ENCODE results near the gene MKRN3.
A peak's percentile ranks its signal among the peaks of the same experiment; 100 is the strongest.

Gene MKRN3

DNA sequence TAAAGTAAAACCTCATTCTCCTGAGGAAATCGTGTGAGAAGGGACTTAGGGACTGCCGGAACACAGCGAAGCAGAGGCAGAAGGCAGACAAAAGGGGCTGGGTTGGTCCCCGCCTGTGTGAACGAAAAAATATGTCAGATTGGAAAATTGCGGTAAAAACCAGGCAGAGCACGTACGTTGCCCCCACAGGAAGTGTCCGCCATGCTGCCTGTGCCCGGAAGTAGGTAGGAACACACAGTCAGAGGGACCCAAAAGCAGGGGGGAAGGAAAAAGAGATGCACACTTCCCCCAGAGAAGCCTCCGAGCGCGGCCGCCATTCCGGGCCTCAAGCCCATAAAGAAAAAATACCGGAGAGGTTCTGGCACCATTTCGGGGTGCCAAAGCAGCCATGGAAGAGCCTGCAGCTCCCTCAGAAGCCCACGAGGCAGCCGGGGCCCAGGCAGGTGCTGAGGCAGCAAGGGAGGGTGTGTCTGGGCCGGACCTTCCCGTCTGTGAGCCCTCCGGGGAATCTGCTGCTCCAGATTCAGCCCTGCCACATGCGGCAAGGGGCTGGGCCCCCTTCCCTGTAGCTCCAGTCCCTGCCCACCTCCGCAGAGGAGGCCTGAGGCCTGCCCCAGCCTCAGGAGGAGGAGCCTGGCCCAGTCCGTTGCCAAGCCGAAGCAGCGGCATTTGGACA lies at the start of gene MKRN3:
MKRN3 (plus strand) TSS at position 280 of the 676 bp plus-strand sequence; CDS start at position 389, 109 bp downstream.
- Mint-ChIP-seq H3K27me3 (peaks cover 7% of the 10 kb centered on the region), H3K4me3 (peak within 1 kb of the TSS; percentile 87), H3K4me1 (peaks cover 5% of the 10 kb centered on the region), H3K27ac (peak within 1 kb of the TSS; percentile 96 to 97), H3K9me3 (peaks cover 0 to 12% of the 10 kb centered on the region in 2 donors)
- ATAC-seq = peak; percentile 84
- peak; percentile 26 to 71 for DNase-seq

- no peaks in the 10 kb centered on the region for H3K27me3 Mint-ChIP-seq
- no peak overlapping the region for H3K4me3 Mint-ChIP-seq
- DNase-seq (no peak), ATAC-seq (no peak)
- H3K9me3 Mint-ChIP-seq = no peaks in the 10 kb centered on the region
- H3K27ac Mint-ChIP-seq = no peak overlapping the region
- no peaks in the 10 kb centered on the region for H3K4me1 Mint-ChIP-seq
Observed at GRCh38 chr15:23516866-23517265, 48.6 kb upstream of the MKRN3 start.

DNA sequence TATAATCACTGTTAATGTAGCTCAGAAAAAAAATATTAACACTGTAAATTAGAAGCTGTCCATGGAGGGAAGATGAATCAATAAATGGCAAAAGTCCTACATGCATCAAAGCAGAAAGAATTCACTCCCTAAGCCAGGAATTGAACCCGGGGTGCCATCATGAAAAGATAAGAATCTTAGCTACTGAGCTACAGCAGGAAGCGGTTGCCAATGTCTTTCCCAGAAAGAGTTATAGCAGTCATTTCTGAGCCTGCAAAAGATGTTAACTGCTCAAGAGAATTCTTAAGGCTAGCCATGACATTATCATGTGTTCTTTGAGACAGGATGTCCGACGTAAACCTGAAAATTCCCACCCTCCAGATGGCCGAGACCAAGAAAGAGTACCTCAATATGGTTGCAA lies 47.4 kb upstream of the MKRN3 start:
- Mint-ChIP-seq H3K9me3 (no peaks in the 10 kb centered on the region), H3K4me1 (no peaks in the 10 kb centered on the region), H3K27me3 (no peaks in the 10 kb centered on the region), H3K27ac (peak overlapping the region in 1 of 2 donors; percentile 31), H3K4me3 (no peak overlapping the region)
- ATAC-seq (no peak), DNase-seq (no peak)

DNA sequence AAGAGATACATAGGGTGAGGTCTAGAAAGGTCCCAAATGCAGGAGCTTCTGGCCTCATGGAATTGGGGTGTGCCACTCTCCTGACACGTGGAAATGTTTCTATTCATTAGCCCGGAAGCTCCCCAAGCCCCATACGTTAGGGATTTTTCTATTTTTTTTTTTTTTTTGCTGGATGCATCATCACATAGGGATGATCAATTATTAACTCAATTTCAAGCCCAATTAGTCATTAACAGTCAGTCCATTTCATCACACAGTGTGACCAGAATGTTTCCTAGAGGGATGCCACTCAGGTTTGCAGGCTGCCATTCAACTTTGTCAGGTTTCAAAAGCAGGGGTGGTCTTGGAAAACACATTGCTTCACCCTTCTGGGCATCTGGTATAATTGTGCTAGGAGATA lies 40.7 kb upstream of the MKRN3 start:
- no peaks in the 10 kb centered on the region for H3K27me3 Mint-ChIP-seq
- no peak for ATAC-seq
- H3K4me3 Mint-ChIP-seq = no peak overlapping the region
- H3K9me3 Mint-ChIP-seq = peaks cover 0 to 8% of the 10 kb centered on the region in 2 donors
- H3K4me1 Mint-ChIP-seq = no peaks in the 10 kb centered on the region
- H3K27ac Mint-ChIP-seq = no peak overlapping the region
- no peak for DNase-seq

DNA sequence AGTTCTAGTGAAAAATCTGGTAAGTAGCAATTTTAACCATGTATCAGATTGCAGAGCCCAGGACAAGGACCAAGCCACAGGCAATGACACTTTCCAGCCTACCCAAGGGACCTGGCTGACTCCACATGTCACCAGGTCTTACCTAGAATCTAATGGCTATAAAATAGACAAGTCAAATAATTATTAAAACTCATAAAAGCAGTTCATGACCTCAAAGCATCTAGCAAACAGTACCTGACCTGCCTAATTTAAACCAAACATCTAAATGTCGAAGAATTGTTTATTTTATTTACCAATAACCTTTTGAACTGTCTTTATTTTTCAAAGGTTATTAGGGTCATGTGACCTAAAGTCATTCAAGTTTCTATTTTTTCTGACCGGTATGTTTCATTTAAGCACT lies 35.6 kb upstream of the MKRN3 start:
- ATAC-seq = no peak

GRCh38 chr15:23532024-23532423 lies 33.5 kb upstream of the MKRN3 start:
- ATAC-seq (no peak), DNase-seq (no peak)
- H3K27ac Mint-ChIP-seq = no peak overlapping the region
- no peak overlapping the region for H3K4me3 Mint-ChIP-seq
- no peaks in the 10 kb centered on the region for H3K27me3 Mint-ChIP-seq
- peaks cover 5 to 14% of the 10 kb centered on the region in 2 donors for H3K9me3 Mint-ChIP-seq
- peaks cover 5% of the 10 kb centered on the region for H3K4me1 Mint-ChIP-seq

More for the DNA sequence above, 35.6 kb upstream of the MKRN3 start:
- no peaks in the 10 kb centered on the region for H3K27me3 Mint-ChIP-seq
- no peak for DNase-seq
- H3K4me3 Mint-ChIP-seq = no peak overlapping the region
- no peaks in the 10 kb centered on the region for H3K4me1 Mint-ChIP-seq
- H3K27ac Mint-ChIP-seq = no peak overlapping the region
- peaks cover 7 to 13% of the 10 kb centered on the region in 2 donors for H3K9me3 Mint-ChIP-seq

- Mint-ChIP-seq H3K27me3 (no peaks in the 10 kb centered on the region), H3K9me3 (peaks cover 5 to 15% of the 10 kb centered on the region in 2 donors), H3K4me3 (peak overlapping the region; percentile 0 to 59), H3K4me1 (peaks cover 6% of the 10 kb centered on the region), H3K27ac (peak overlapping the region in 1 of 2 donors; percentile 28)
- ATAC-seq = no peak
- no peak for DNase-seq
Observed at GRCh38 chr15:23536659-23537058, 28.8 kb upstream of the MKRN3 start.

DNA sequence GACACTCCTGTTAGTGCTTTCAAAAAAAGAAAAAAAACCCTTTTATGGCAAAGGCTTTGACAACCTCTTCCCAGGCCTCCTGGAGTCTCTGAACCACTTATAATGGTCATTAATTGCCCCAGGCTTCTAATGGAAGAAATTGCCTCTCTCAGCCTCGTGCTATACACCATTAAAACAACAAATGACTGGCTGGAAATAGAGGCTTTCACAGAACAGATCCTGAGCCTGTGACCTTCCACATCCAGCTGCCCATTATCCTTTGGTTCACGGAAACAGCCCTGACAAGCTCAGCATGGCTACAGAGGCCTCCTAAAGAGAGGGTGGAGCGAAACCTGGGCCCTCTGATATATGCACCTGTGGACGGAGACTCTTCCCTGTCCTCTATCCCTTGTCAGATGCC lies 26.8 kb upstream of the MKRN3 start:
- ATAC-seq = no peak
- Mint-ChIP-seq H3K4me3 (no peak overlapping the region), H3K4me1 (peaks cover 6% of the 10 kb centered on the region), H3K27me3 (no peaks in the 10 kb centered on the region), H3K27ac (no peak overlapping the region), H3K9me3 (peaks cover 5 to 15% of the 10 kb centered on the region in 2 donors)
- DNase-seq = no peak

DNA sequence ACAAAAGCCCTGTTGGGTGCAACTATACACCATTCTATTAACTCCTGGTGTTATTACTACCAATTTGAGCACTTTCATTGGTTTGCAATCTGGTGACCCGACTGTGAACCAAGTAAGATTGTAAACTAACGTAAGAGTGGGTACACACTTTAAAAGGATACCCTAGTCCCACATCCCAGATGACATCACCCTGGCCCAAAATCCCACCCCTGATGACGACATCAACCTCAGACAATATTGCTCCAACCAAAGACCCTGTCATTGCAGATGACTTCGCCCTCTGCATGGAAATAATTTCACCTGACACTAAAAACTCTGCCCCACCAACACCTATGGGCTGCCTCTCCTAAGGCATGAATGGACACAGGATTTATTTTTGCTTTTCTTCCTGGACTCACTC lies 25.6 kb upstream of the MKRN3 start:
- Mint-ChIP-seq H3K9me3 (peaks cover 0 to 9% of the 10 kb centered on the region in 2 donors), H3K4me3 (no peak overlapping the region), H3K4me1 (peaks cover 6% of the 10 kb centered on the region), H3K27me3 (no peaks in the 10 kb centered on the region), H3K27ac (no peak overlapping the region)
- ATAC-seq (no peak), DNase-seq (no peak)

GRCh38 chr15:23546158-23546557 lies 19.3 kb upstream of the MKRN3 start:
- Mint-ChIP-seq H3K4me1 (no peaks in the 10 kb centered on the region), H3K27me3 (no peaks in the 10 kb centered on the region)

GRCh38 chr15:23548071-23548470 lies 17.4 kb upstream of the MKRN3 start:
- Mint-ChIP-seq H3K4me3 (no peak overlapping the region), H3K27ac (no peak overlapping the region), H3K27me3 (no peaks in the 10 kb centered on the region), H3K4me1 (no peaks in the 10 kb centered on the region), H3K9me3 (no peaks in the 10 kb centered on the region)
- ATAC-seq (no peak), DNase-seq (no peak)

More at GRCh38 chr15:23546158-23546557, 19.3 kb upstream of the MKRN3 start:
- no peak for DNase-seq
- no peak for ATAC-seq
- no peak overlapping the region for H3K27ac Mint-ChIP-seq
- H3K9me3 Mint-ChIP-seq = no peaks in the 10 kb centered on the region
- H3K4me3 Mint-ChIP-seq = no peak overlapping the region

- Mint-ChIP-seq H3K4me1 (no peaks in the 10 kb centered on the region), H3K9me3 (peaks cover 0 to 12% of the 10 kb centered on the region in 2 donors), H3K27ac (no peak overlapping the region), H3K4me3 (no peak overlapping the region), H3K27me3 (peaks cover 7% of the 10 kb centered on the region)
- ATAC-seq (no peak), DNase-seq (no peak)
Observed at GRCh38 chr15:23561914-23562313, 3.6 kb upstream of the MKRN3 start.

DNA sequence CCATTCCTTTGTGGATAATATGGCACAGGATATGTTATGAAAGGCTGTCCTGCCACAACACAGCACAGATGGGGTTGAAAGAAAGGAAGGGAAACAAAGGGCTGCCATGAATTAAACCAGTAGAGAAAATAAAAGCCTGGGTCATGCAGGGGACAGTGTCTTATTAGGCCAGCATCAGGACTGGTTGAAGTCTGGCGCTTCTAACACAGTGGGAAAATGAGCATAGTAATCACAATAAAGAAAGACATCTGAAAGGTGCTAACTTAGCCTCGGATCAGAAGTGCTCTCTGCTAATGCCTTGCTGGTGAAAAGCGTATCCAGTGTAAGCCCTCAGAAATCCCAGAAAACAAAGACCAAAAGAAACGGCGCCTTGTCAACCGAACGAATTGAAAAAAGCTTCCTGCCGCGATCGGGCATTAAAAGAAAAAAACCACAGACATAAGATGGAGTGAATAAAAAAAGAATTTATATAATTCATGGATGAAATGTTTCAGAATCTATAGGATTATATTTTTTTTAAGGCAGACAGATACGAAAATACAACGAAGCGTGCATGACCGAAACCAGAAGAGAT lies 566 bp upstream of the MKRN3 start:
- DNase-seq = no peak
- Mint-ChIP-seq H3K9me3 (peaks cover 0 to 12% of the 10 kb centered on the region in 2 donors), H3K4me1 (peaks cover 5% of the 10 kb centered on the region), H3K27ac (peak overlapping the region in 1 of 2 donors; percentile 97), H3K4me3 (peak overlapping the region in 1 of 2 donors; percentile 87), H3K27me3 (peaks cover 7% of the 10 kb centered on the region)
- no peak for ATAC-seq

DNA sequence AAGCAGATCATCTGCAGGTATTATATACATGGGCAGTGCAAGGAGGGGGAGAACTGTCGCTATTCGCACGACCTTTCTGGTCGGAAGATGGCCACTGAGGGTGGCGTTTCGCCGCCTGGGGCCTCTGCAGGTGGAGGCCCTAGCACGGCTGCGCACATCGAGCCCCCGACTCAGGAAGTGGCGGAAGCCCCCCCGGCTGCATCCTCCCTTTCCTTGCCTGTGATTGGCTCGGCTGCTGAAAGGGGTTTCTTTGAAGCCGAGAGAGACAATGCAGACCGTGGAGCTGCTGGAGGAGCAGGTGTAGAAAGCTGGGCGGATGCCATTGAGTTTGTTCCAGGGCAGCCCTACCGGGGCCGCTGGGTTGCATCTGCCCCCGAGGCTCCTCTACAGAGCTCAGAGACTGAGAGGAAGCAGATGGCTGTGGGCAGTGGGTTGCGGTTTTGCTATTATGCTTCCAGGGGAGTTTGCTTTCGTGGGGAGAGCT lies 639 bp downstream of the MKRN3 start:
- H3K27ac Mint-ChIP-seq = peak overlapping the region; percentile 96 to 97
- peak overlapping the region; percentile 87 for H3K4me3 Mint-ChIP-seq
- peaks cover 5% of the 10 kb centered on the region for H3K4me1 Mint-ChIP-seq
- ATAC-seq = peak; percentile 82
- peak; percentile 9 to 54 for DNase-seq
- peaks cover 0 to 12% of the 10 kb centered on the region in 2 donors for H3K9me3 Mint-ChIP-seq
- H3K27me3 Mint-ChIP-seq = peaks cover 1% of the 10 kb centered on the region

DNA sequence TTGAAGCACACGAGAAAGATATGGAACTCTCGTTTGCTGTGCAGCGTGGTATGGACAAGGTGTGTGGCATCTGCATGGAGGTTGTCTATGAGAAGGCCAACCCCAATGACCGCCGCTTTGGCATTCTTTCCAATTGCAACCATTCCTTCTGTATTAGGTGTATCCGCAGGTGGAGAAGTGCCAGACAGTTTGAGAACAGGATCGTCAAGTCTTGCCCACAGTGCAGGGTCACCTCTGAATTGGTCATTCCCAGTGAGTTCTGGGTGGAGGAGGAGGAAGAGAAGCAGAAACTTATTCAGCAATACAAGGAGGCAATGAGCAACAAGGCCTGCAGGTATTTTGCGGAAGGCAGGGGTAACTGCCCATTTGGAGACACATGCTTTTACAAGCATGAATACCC lies 1.2 kb downstream of the MKRN3 start:
- ATAC-seq (no peak), DNase-seq (no peak)
- Mint-ChIP-seq H3K4me1 (peaks cover 5% of the 10 kb centered on the region), H3K4me3 (peak overlapping the region; percentile 87), H3K27ac (peak overlapping the region in 1 of 2 donors; percentile 52), H3K27me3 (no peaks in the 10 kb centered on the region), H3K9me3 (peaks cover 0 to 12% of the 10 kb centered on the region in 2 donors)

- ATAC-seq (no peak), DNase-seq (no peak)
- H3K4me1 Mint-ChIP-seq = peaks cover 5% of the 10 kb centered on the region
- no peaks in the 10 kb centered on the region for H3K27me3 Mint-ChIP-seq
- peak overlapping the region in 1 of 2 donors; percentile 18 for H3K4me3 Mint-ChIP-seq
- H3K27ac Mint-ChIP-seq = no peak overlapping the region
- H3K9me3 Mint-ChIP-seq = peaks cover 0 to 12% of the 10 kb centered on the region in 2 donors
Observed at GRCh38 chr15:23567921-23568320, 2.4 kb downstream of the MKRN3 start.

All from stimulated activated naive CD8-positive, alpha-beta T cell treated with anti-CD3 and anti-CD28 coated beads, Interleukin-15, amount 100 ng/mL, for 72 hours (primary cell).